Left kidney (tissue), 2 donors: Measurements from ENCODE around the gene CYP3A4. TPM values are rescaled to one million over a fixed set of nuclear protein-coding genes. Genes with fewer than 3 reads are reported as not detected.
"Not testable (repeated sequence)": the region's sequence is repeated elsewhere in the genome, so short reads cannot be mapped to it uniquely, and the experiment has no call there.

ENCODE experiments used
- DNase-seq: peaks from one replicate; pipeline ENCODE4 v3.0.0-alpha.2; 2013
- polyA plus RNA-seq: library from polyadenylated mRNA; unstranded; fragments of 120-200 nt; gene quantifications from one replicate; pipeline ENCODE4 v1.2.1, GENCODE V29; 2013; ENCODE audit not compliant: insufficient read length

Gene CYP3A4
- polyA plus RNA-seq, 1 donor: 0.42 TPM

- no peak for DNase-seq
Observed at GRCh38 chr7:99792967-99793366, 9.0 kb upstream of the CYP3A4 start.

DNA sequence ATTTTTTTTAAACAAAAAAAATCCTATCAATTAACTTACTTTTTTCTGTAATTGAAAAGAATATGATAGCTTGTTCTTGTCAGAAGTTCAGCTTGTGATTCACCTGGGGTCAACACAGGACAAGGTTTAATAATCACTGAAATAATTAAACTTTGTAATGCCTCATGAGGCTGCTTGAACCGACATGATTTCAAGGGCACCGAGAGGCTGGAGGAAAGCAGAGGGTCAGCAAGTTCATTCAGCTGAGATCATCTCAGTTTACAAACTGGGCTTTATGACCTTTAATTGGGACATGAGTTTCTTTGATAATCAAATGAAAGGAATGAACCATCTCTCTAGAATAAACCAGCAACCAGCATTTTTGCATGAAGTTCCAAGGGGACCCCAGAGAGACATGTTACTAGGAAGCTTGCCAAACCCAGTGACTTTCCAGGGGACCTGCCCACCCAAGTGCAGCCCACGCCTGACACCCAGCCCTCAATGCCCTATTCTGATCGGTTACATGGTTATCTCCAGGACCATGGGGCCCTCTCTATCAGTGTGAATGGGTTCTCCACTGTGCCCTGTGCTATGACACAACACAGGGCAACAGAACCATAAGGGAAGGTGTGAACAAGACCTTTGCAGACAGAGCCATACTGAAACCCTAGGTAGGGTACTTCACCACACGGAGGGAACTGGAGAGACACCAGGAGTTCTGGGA is 7.8 kb upstream of the CYP3A4 start:
- DNase-seq: no peak

GRCh38 chr7:99791021-99791420 is 7.0 kb upstream of the CYP3A4 start:
- no peak for DNase-seq

DNA sequence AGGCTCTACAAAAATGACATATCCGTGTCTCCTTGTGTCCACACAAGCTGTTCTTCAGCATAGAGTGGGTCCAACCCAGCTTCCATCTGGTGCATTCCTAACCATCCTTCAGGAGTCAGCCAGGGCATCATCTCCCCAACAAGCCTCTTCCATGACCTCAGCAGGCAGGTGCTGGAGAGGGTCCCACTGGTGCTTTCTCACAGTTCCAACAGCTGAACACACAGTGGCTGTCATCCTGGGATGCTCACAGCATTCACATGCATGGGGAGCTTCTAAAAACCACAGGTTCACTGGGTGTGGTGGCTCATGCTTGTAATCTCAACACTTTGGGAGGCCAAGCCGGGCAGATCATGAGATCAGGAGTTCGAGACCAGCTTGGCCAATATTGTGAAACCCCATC is 6.4 kb upstream of the CYP3A4 start:
- DNase-seq: no peak

DNA sequence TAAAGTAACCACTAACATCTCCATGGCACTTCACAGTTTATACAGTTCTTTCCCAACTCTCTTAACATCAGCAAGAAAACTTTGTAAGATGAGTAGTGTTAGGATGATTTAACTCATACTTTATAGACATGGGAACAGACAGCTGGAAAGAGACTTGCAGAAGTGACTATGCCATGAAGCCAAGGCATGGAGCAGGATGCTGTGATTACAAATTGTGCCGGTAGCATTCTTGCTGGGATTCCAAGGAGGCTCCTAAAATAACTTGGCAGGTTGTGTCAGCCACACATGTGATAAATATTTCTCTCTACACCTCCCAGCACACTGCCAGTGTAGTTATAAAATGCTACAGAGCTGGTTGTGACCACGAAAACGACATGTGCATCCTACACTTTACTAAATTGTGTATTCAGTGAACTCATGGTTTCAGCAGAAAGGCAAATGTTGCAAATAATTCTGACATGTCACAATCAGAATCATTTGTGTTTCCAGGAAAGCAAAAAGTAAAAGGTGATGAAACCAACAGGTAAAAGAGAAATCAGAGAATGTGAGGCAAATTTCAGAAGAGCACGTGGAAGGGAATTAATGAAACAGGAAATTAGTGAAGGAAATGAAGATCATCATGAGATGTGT is 5.6 kb upstream of the CYP3A4 start:
- DNase-seq: no peak

GRCh38 chr7:99788554-99788953 is 4.6 kb upstream of the CYP3A4 start:
- DNase-seq: no peak

DNA sequence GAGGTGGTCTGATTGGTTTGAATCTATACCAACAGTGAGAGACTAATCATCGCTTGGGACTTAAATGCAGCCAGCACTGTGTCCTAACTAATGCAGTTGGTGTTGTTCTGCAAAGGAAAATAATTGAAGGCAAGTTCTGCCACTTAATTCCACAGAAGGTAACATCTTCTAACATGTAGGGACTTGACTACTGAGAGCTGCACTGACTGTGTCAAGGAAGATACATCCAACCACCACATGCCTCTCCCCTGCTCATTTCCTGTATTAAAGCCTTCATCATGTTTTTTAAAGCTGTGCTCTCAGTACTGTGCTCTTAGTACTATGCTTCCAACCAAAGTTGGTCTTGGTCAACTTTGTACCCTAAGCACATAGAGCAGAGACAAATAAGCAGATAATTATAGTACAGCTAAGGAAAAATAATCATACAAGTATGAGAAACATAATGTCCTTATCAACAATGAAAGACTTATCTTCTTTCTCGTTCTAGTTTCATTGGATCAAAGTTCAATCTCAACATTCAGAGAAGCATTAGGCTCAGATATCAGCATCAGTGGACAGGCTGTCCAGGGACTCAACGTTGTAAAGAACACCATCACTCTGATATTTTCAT is 2.8 kb upstream of the CYP3A4 start:
- no peak for DNase-seq

DNA sequence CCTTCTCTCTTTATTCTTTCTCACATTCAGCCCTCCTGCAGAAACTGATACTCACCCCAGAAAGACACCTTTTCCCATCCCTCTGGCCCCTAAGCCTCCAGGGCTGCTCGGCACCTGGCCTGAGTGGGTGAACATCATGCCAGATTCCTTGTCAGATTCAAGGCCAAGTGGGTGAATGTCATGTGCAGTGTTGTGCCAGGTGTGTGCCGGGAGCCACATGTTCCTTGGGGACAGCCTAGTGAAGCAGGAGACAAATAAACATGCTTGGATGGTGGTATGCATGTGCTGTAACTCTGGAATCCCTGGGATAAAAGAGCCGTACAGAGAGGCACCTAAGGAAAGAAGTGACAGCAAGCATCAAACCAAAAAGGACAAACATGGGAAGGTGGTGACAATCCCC is 1.7 kb upstream of the CYP3A4 start:
- not testable (repeated sequence) for DNase-seq

DNA sequence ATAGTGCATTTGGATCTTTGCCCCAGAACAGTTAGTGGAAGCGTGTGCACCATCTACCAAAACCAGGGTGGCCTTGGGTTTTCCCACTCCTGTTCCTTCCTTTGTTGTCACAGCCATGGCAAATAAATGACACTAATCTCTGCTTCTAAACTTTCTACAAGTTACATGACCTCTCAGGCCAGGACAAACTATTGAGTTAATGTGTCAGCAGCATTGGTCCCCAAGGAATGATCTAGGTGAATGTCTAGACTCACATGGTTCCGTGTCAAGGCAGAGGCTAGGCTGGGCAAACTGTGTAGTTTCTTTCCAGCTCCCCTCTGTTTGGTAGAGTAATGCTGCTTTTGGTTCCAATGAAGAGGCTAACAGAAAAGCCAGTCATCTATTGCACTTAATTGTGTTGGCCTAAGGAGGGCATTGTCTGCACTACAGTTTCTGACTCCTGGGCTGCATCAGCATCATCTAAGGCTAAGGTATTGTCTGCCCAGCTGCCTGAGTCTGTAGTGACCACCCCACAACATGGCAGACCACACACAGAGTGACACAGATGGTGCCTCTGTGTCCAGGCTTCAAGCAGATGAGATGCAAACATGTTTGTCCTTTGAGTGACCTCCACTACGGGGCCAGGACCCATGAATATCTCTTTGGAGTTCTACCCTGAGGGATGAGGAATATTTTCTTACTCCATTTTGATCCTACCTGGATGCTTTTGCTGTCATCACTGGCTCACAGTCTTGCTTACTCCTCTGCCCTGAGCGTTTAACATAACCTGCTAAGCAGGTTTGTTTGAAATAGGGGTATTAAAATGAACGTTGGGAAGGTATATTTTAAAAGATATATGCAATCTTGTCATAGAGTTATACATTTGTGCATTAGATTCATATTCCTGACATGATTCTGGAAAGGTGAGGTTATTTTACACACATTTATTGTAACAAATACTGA is 1.7 kb downstream of the CYP3A4 start:
- DNase-seq: no peak

GRCh38 chr7:99780588-99780987 is 3.4 kb downstream of the CYP3A4 start:
- no peak for DNase-seq

GRCh38 chr7:99779949-99780348 is 4.0 kb downstream of the CYP3A4 start:
- DNase-seq: no peak

DNA sequence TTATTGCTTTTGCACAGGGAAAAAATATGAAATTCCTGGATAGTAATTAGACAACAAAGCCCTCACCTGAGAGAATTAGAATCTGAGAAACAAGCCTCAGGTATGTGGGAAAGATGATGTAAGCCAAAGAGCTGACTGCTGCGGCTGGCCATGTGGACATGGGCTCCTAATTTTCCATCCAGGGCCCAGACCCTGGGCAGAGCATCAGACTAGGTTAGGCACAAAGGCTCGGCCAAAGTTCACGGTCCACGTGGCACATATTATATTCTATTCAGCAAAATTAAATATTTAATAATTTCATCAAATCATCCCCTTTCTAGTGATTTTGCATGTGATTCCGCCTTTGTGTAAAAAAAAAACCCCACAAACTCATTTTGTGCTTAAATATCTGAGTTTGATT is 5.1 kb downstream of the CYP3A4 start:
- DNase-seq: no peak

GRCh38 chr7:99773395-99773794 is 10.6 kb downstream of the CYP3A4 start:
- DNase-seq: not testable (repeated sequence)

DNA sequence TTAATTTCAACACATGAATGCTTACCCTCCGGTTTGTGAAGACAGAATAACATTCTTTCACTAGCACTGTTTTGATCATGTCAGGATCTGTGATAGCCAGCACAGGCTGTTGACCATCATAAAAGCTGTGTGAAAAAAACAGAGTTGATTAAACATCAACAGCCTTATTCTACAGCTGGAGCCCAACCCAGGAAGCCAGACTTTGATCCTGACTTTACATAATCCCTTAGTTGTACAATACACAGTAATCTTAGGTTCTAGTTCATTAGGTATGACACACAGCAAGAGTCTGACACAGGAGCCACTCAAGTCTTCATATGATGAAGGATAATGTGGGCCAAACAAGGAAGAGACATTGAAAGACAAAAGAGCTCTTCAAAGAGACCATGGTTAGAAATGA is 11.4 kb downstream of the CYP3A4 start:
- no peak for DNase-seq

DNA sequence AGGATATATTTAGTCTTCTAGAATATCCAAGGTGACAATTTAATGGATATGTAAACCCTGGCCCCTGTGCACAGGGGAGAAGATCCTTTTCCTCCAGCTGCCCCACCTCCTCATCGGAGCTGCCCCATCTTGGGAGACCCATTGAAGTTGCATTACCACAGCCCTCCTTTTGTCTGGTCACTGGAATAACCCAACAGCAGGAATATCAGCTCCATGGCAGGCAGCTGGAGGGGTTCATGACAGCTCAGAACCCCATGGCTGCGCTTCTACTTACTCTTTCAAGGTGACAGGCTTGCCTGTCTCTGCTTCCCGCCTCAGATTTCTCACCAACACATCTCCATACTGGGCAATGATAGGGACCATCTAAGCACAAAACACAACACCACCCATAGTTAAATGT is 14.5 kb downstream of the CYP3A4 start:
- not testable (repeated sequence) for DNase-seq

- no peak for DNase-seq
Observed at GRCh38 chr7:99768471-99768870, 15.5 kb downstream of the CYP3A4 start.

GRCh38 chr7:99767662-99768061 is 16.3 kb downstream of the CYP3A4 start:
- no peak for DNase-seq

GRCh38 chr7:99766484-99767099 is 17.4 kb downstream of the CYP3A4 start:
- DNase-seq: no peak

- DNase-seq: no peak
Observed at GRCh38 chr7:99764478-99764877, 19.5 kb downstream of the CYP3A4 start.

DNA sequence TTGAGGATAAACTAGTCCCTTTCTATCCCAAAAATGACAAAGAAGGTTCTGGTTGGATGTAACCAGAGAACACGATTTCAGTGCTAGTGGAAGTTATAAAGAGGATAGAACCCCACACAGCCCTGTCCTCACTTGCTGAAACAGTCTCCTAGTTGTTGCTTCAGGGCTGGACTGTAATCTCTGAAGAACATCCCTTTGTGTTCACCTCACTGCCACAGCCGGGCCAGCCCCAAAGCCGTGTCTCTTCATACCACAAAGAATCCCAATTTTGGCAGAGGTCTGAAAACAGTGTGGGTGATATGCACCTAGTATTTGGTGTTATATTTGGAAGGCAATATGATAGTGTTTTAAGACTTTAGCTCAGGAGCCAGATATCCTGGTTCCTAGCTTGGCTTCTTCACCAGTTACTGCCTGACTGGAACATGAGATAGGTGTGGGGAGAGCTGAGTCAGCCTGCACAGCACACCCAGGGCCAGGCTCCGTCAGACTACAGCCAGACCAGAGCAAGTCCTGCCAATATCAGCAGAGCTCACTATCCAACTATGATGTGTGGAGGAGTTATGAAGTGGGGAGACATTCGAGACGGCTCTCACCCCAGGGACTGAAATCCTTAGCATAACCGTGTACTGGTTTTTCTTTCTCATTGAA is 21.2 kb downstream of the CYP3A4 start:
- no peak for DNase-seq

GRCh38 chr7:99755085-99755484 is 28.9 kb downstream of the CYP3A4 start:
- DNase-seq: no peak

- no peak for DNase-seq
Observed at GRCh38 chr7:99752356-99752755, 31.6 kb downstream of the CYP3A4 start.
